ENCODE data around the gene SYCE3.

SYCE3 gene

GRCh38 chr22:50503475-50504145 is 59.1 kb downstream of the SYCE3 start:
- Mint-ChIP-seq H3K27ac (no peak overlapping the region), H3K27me3 (ENCODE audit: low read depth) (no peaks in the 10 kb centered on the region), H3K9me3 (no peaks in the 10 kb centered on the region), H3K4me1 (peaks cover 1% of the 10 kb centered on the region), H3K4me3 (no peak overlapping the region), H3K36me3 (ENCODE audit: low read depth) (no peaks in the 10 kb centered on the region)
- TF ChIP-seq CTCF (IDR thresholded peaks at IDR 0.05; ENCODE audit: unreplicated experiment in 3 of 3): no peak

DNA sequence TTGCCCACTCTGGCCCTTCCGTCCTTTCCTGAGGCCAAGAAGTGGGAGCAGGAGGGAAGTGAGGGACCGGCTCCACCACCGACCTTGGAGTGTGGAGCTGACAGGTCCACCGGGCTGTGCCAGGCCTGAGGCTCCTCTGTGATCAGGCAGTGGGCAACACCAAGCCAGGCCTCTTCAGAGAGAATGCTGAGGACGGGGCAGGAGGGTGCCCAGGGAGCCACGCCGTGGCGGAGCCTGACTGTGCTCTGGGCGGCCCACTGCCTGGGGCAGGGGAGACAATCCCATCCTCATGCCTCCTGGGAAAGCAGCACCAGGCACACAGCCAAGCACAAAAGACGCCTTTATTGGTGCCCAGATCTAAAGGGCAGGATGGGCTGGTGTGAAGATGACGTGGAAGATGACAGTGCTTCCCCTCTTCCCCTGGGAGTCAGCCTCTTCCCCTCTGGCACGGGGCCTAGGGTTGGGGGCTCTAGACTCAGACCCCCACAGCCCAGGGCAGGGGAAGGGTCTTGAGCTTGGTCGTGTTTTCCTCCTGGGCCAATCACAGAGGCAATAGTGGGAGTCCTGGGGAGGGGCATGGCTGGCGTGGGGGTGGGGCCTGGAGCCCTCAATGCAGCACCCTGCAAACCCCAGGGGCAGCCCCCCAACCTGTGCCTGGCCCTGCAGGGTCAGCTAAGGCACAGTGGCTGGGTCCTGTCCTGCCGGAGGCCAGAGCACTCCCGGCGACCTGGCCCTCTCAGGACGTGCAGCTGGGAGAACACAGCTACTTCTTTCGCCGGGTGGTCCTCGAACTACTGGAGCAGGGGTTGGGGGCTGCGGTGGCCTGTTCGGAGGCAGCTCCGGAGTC is 59.9 kb downstream of the SYCE3 start:
- H3K27me3 Mint-ChIP-seq (ENCODE audit: low read depth): peaks cover 5% of the 10 kb centered on the region
- H3K4me1 Mint-ChIP-seq: no peaks in the 10 kb centered on the region
- TF ChIP-seq CTCF (IDR thresholded peaks at IDR 0.05; ENCODE audit: unreplicated experiment in 3 of 3): no peak
- H3K4me3 Mint-ChIP-seq: no peak overlapping the region
- H3K36me3 Mint-ChIP-seq (ENCODE audit: low read depth): no peaks in the 10 kb centered on the region
- H3K27ac Mint-ChIP-seq: no peak overlapping the region
- no peaks in the 10 kb centered on the region for H3K9me3 Mint-ChIP-seq

DNA sequence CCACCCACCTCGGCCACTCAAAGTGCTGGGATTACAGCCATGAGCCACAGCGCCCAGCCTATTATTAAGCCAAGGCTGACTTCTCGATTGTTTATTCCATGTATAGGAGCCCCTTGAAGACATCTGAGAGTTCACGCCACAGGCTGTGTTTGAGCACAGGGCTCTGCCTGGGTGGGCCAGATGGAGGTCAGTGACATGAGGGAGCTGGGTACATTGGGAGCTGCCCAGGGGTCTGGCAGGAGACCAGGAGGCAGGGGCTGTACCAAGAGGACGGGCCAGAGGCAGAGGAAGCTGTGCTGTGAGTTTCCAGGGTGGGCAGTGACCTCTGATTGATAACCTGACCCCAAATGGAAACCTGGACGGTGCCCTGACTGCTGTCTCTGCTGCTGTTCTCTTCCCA is 60.6 kb downstream of the SYCE3 start:
- Mint-ChIP-seq H3K9me3 (no peaks in the 10 kb centered on the region), H3K27me3 (ENCODE audit: low read depth) (peaks cover 6% of the 10 kb centered on the region), H3K4me1 (no peaks in the 10 kb centered on the region), H3K4me3 (peak overlapping the region in 2 of 3 experiments; percentile 38 to 66), H3K36me3 (ENCODE audit: low read depth) (no peaks in the 10 kb centered on the region), H3K27ac (no peak overlapping the region)
- TF ChIP-seq CTCF (IDR thresholded peaks at IDR 0.05; ENCODE audit: unreplicated experiment in 3 of 3): no peak

All from nephron (organoid).